ENCODE measurements around the gene CCDC24. TPM values are rescaled to one million over a fixed set of nuclear protein-coding genes. Genes with fewer than 3 reads are reported as not detected.

The CCDC24 gene
- total RNA-seq, 3 donors from 2014 or later (not counting 1 experiment from before 2014, with no cell fraction given): 3.8 to 5.2 (median 3.9) TPM

- DNase-seq (no peak), ATAC-seq (no peak)
- H3K9me3 ChIP-seq (ENCODE audit: control insufficient read depth, insufficient read depth, low read length): no peaks in the 10 kb centered on the region
- no peak overlapping the region for H3K4me3 Mint-ChIP-seq
- peaks cover 7% of the 10 kb centered on the region for H3K4me1 ChIP-seq (ENCODE audit: control insufficient read depth, insufficient read depth, low read length)
- no peak overlapping the region for H3K4me3 ChIP-seq (ENCODE audit: low read length)
- no peak overlapping the region for H3K27ac Mint-ChIP-seq
- H3K4me1 Mint-ChIP-seq: peaks cover 4 to 10% of the 10 kb centered on the region in 2 donors
- H3K27ac ChIP-seq (ENCODE audit: low read length): no peak overlapping the region
- no peaks in the 10 kb centered on the region for H3K36me3 Mint-ChIP-seq
- TF ChIP-seq CTCF (IDR thresholded peaks at IDR 0.05): no peak
- H3K36me3 ChIP-seq (ENCODE audit: control insufficient read depth, insufficient read depth, low read length): no peaks in the 10 kb centered on the region
- 96% methylated on average over 6 of the region's 6 CpGs for WGBS (ENCODE audit: insufficient coverage)
- no peaks in the 10 kb centered on the region for H3K27me3 Mint-ChIP-seq (ENCODE audit: low read depth in 2 of 2)
- no peaks in the 10 kb centered on the region for H3K9me3 Mint-ChIP-seq
- intact Hi-C loops (cut with micrococcal nuclease): no loop called here
- no peaks in the 10 kb centered on the region for H3K27me3 ChIP-seq (ENCODE audit: control insufficient read depth, insufficient read depth, low read length)
Observed at GRCh38 chr1:43996733-43997115, 5.3 kb downstream of the CCDC24 start.

- Mint-ChIP-seq H3K27ac (no peak overlapping the region), H3K9me3 (no peaks in the 10 kb centered on the region), H3K4me3 (no peak overlapping the region), H3K36me3 (no peaks in the 10 kb centered on the region), H3K4me1 (peaks cover under 1 to 3% of the 10 kb centered on the region in 2 donors), H3K27me3 (ENCODE audit: low read depth in 2 of 2) (no peaks in the 10 kb centered on the region)
- DNase-seq (no peak), ATAC-seq (no peak)
- WGBS (ENCODE audit: insufficient coverage): 91% methylated on average over 22 of the region's 22 CpGs
- H3K4me3 ChIP-seq (ENCODE audit: low read length): no peak overlapping the region
- H3K27me3 ChIP-seq (ENCODE audit: control insufficient read depth, insufficient read depth, low read length): no peaks in the 10 kb centered on the region
- TF ChIP-seq CTCF (IDR thresholded peaks at IDR 0.05): no peak
- H3K9me3 ChIP-seq (ENCODE audit: control insufficient read depth, insufficient read depth, low read length): no peaks in the 10 kb centered on the region
- intact Hi-C loops (cut with micrococcal nuclease): no loop called here
- H3K27ac ChIP-seq (ENCODE audit: low read length): no peak overlapping the region
- H3K4me1 ChIP-seq (ENCODE audit: control insufficient read depth, insufficient read depth, low read length): peaks cover under 1% of the 10 kb centered on the region
- H3K36me3 ChIP-seq (ENCODE audit: control insufficient read depth, insufficient read depth, low read length): no peaks in the 10 kb centered on the region
Observed at GRCh38 chr1:43997295-43997999, 6.0 kb downstream of the CCDC24 start.

GRCh38 chr1:43998000-43998378 lies 6.6 kb downstream of the CCDC24 start:
- DNase-seq (no peak), ATAC-seq (no peak)
- no peaks in the 10 kb centered on the region for H3K4me1 Mint-ChIP-seq
- no peak for TF ChIP-seq CTCF (IDR thresholded peaks at IDR 0.05)
- H3K36me3 Mint-ChIP-seq: no peaks in the 10 kb centered on the region
- no peak overlapping the region for H3K27ac Mint-ChIP-seq
- no peaks in the 10 kb centered on the region for H3K27me3 Mint-ChIP-seq (ENCODE audit: low read depth in 2 of 2)
- H3K9me3 Mint-ChIP-seq: no peaks in the 10 kb centered on the region
- no peak overlapping the region for H3K4me3 Mint-ChIP-seq
- Histone ChIP-seq H3K36me3 (ENCODE audit: control insufficient read depth, insufficient read depth, low read length) (no peaks in the 10 kb centered on the region), H3K4me3 (ENCODE audit: low read length) (no peak overlapping the region), H3K4me1 (ENCODE audit: control insufficient read depth, insufficient read depth, low read length) (no peaks in the 10 kb centered on the region), H3K27me3 (ENCODE audit: control insufficient read depth, insufficient read depth, low read length) (no peaks in the 10 kb centered on the region), H3K27ac (ENCODE audit: low read length) (no peak overlapping the region), H3K9me3 (ENCODE audit: control insufficient read depth, insufficient read depth, low read length) (no peaks in the 10 kb centered on the region)
- intact Hi-C loops (cut with micrococcal nuclease): no loop called here
- 93% methylated on average over 11 of the region's 11 CpGs for WGBS (ENCODE audit: insufficient coverage)

GRCh38 chr1:43999455-43999854 lies 8.1 kb downstream of the CCDC24 start:
- no peaks in the 10 kb centered on the region for H3K4me1 ChIP-seq (ENCODE audit: control insufficient read depth, insufficient read depth, low read length)
- H3K4me3 ChIP-seq (ENCODE audit: low read length): no peak overlapping the region
- H3K27me3 Mint-ChIP-seq (ENCODE audit: low read depth in 2 of 2): no peaks in the 10 kb centered on the region
- no peaks in the 10 kb centered on the region for H3K4me1 Mint-ChIP-seq
- 86% methylated on average over 8 of the region's 8 CpGs for WGBS (ENCODE audit: insufficient coverage)
- no peaks in the 10 kb centered on the region for H3K36me3 ChIP-seq (ENCODE audit: control insufficient read depth, insufficient read depth, low read length)
- no peak overlapping the region for H3K27ac Mint-ChIP-seq
- no peaks in the 10 kb centered on the region for H3K9me3 Mint-ChIP-seq
- H3K9me3 ChIP-seq (ENCODE audit: control insufficient read depth, insufficient read depth, low read length): no peaks in the 10 kb centered on the region
- H3K4me3 Mint-ChIP-seq: no peak overlapping the region
- intact Hi-C loops (cut with micrococcal nuclease): no loop called here
- no peak for TF ChIP-seq CTCF (IDR thresholded peaks at IDR 0.05)
- no peaks in the 10 kb centered on the region for H3K27me3 ChIP-seq (ENCODE audit: control insufficient read depth, insufficient read depth, low read length)
- no peak overlapping the region for H3K27ac ChIP-seq (ENCODE audit: low read length)
- DNase-seq: no peak
- H3K36me3 Mint-ChIP-seq: no peaks in the 10 kb centered on the region
- no peak for ATAC-seq
